DOHH2 (cell line): ENCODE measurements around the gene TTC28.

Experiments used
- H3F3A ChIP-seq: fragments of 200-600 bp; sonication (generic), shearing (Covaris generic); 2 replicates; pipeline ENCODE4 v1.6.0; 2016; ENCODE audit warnings: antibody characterized with exemption, mild to moderate bottlenecking; ENCODE audit not compliant: control insufficient read depth, insufficient read depth
- H3K27ac ChIP-seq: fragments of 200-600 bp; sonication (generic); 2 replicates; pipeline ENCODE4 v1.5.1; 2014; ENCODE audit warnings: low read depth, mild to moderate bottlenecking, low read length, moderate library complexity
- H3K27me3 ChIP-seq: fragments of 200-600 bp; sonication (generic); 2 replicates; pipeline ENCODE4 v1.6.1; 2014; ENCODE audit warnings: mild to moderate bottlenecking, low read length, mixed read lengths; ENCODE audit not compliant: control insufficient read depth
- H3K36me3 ChIP-seq: fragments of 200-600 bp; sonication (generic); 2 replicates; pipeline ENCODE4 v1.6.1; 2014; ENCODE audit warnings: mild to moderate bottlenecking, low read length, moderate library complexity, mixed read lengths; ENCODE audit not compliant: control insufficient read depth
- H3K4me1 ChIP-seq: fragments of 200-600 bp; sonication (generic); 2 replicates; pipeline ENCODE4 v1.6.1; 2014; ENCODE audit warnings: mild to moderate bottlenecking, low read length, mixed read lengths; ENCODE audit not compliant: control insufficient read depth
- H3K4me2 ChIP-seq: fragments of 200-600 bp; sonication (generic); 2 replicates; pipeline ENCODE4 v1.6.0; 2014; ENCODE audit warnings: mild to moderate bottlenecking, low read length, moderate library complexity
- H3K4me3 ChIP-seq: fragments of 200-600 bp; sonication (generic); 2 replicates; pipeline ENCODE4 v1.5.1; 2014; ENCODE audit warnings: mild to moderate bottlenecking, low read length, mixed read lengths
- H3K79me2 ChIP-seq: fragments of 200-600 bp; sonication (generic); 2 replicates; pipeline ENCODE4 v1.6.1; 2014; ENCODE audit warnings: mild to moderate bottlenecking, low read length, mixed read lengths; ENCODE audit not compliant: control insufficient read depth
- H3K9me2 ChIP-seq: fragments of 200-600 bp; sonication (generic); replicated peaks from 2 replicates; pipeline ENCODE4 v1.6.1; 2014; ENCODE audit warnings: mild to moderate bottlenecking, low read length, mixed read lengths; ENCODE audit not compliant: control insufficient read depth
- H3K9me3 ChIP-seq: fragments of 200-600 bp; sonication (generic); 2 replicates; pipeline ENCODE4 v1.6.1; 2014; ENCODE audit warnings: antibody characterized with exemption, low read length, mixed read lengths; ENCODE audit not compliant: control insufficient read depth, insufficient read depth
- H4K20me1 ChIP-seq: fragments of 200-600 bp; sonication (generic); 2 replicates; pipeline ENCODE4 v1.6.0; 2014; ENCODE audit warnings: low read depth, mild to moderate bottlenecking, antibody characterized with exemption, low read length, moderate library complexity; ENCODE audit not compliant: control insufficient read depth, insufficient read depth
- CTCF ChIP-seq: fragments of 200-600 bp; sonication (generic); IDR thresholded peaks from one replicate; pipeline ENCODE4 v1.5.1; 2014; ENCODE audit warnings: antibody characterized with exemption, mild to moderate bottlenecking, low read depth, low read length; ENCODE audit not compliant: poor library complexity, severe bottlenecking
- EZH2phosphoT487 ChIP-seq: fragments of 200-600 bp; sonication (generic); IDR thresholded peaks from 2 replicates; pipeline ENCODE4 v1.6.1; 2017; ENCODE audit warnings: borderline replicate concordance, mild to moderate bottlenecking, antibody characterized with exemption, low read length, moderate library complexity, mixed read lengths

Gene TTC28

GRCh38 chr22:28118957-28119631 is 560.5 kb downstream of the TTC28 start:
- no peaks in the 10 kb centered on the region for H3K4me1 ChIP-seq
- TF ChIP-seq EZH2phosphoT487, result no peak
- TF ChIP-seq CTCF, result no peak
- peaks cover 2% of the 10 kb centered on the region for H3K27me3 ChIP-seq
- no peak overlapping the region for H3K4me3 ChIP-seq
- no peaks in the 10 kb centered on the region for H3K9me3 ChIP-seq
- no peaks in the 10 kb centered on the region for H3K79me2 ChIP-seq
- H3F3A ChIP-seq, result no peaks in the 10 kb centered on the region
- H3K4me2 ChIP-seq, result no peak overlapping the region
- H3K9me2 ChIP-seq, result no peaks in the 10 kb centered on the region
- no peaks in the 10 kb centered on the region for H4K20me1 ChIP-seq
- no peaks in the 10 kb centered on the region for H3K36me3 ChIP-seq
- no peak overlapping the region for H3K27ac ChIP-seq

GRCh38 chr22:28116219-28116673 is 563.4 kb downstream of the TTC28 start:
- no peak overlapping the region for H3K27ac ChIP-seq
- H3K9me3 ChIP-seq, result no peaks in the 10 kb centered on the region
- H3K27me3 ChIP-seq, result peaks cover 9% of the 10 kb centered on the region
- no peaks in the 10 kb centered on the region for H3K36me3 ChIP-seq
- H3K4me3 ChIP-seq, result no peak overlapping the region
- no peaks in the 10 kb centered on the region for H3F3A ChIP-seq
- no peaks in the 10 kb centered on the region for H3K79me2 ChIP-seq
- TF ChIP-seq CTCF (no peak), EZH2phosphoT487 (no peak)
- no peak overlapping the region for H3K4me2 ChIP-seq
- no peaks in the 10 kb centered on the region for H3K9me2 ChIP-seq
- H3K4me1 ChIP-seq, result no peaks in the 10 kb centered on the region
- H4K20me1 ChIP-seq, result no peaks in the 10 kb centered on the region

GRCh38 chr22:28115426-28115825 is 564.2 kb downstream of the TTC28 start:
- TF ChIP-seq EZH2phosphoT487, result no peak
- TF ChIP-seq CTCF, result no peak
- Histone ChIP-seq H3K4me3 (no peak overlapping the region), H3F3A (no peaks in the 10 kb centered on the region), H3K4me1 (no peaks in the 10 kb centered on the region), H3K27ac (no peak overlapping the region), H3K9me2 (no peaks in the 10 kb centered on the region), H3K27me3 (peaks cover 9% of the 10 kb centered on the region), H3K79me2 (no peaks in the 10 kb centered on the region), H3K36me3 (no peaks in the 10 kb centered on the region), H4K20me1 (no peaks in the 10 kb centered on the region), H3K9me3 (no peaks in the 10 kb centered on the region), H3K4me2 (no peak overlapping the region)
